HepG2 (cell line): Measurements from ENCODE around the gene NFATC3. TPM values are rescaled to one million over a fixed set of nuclear protein-coding genes. Genes with fewer than 3 reads are reported as not detected.
A peak's percentile ranks its signal among the peaks of the same experiment; 100 is the strongest.

Experiments
- BRD4 ChIP-seq: sonication (generic); formaldehyde crosslinking; IDR thresholded peaks from 2 replicates; pipeline ENCODE4 v1.4.0; 2020; ENCODE audit warnings: missing genetic modification reagents
- CTCF ChIP-seq: sonication (generic); formaldehyde crosslinking; IDR thresholded peaks from 2 replicates; pipeline ENCODE4 v1.5.0; 2020; ENCODE audit warnings: mild to moderate bottlenecking, missing genetic modification reagents, moderate library complexity
- FOXO4 ChIP-seq: sonication (generic); formaldehyde crosslinking; conservative IDR thresholded peaks from 2 replicates; pipeline ENCODE4 v1.8.1; 2023; ENCODE audit warnings: missing genetic modification reagents
- HINFP ChIP-seq: sonication (generic); formaldehyde crosslinking; IDR thresholded peaks from 2 replicates; pipeline ENCODE4 v1.4.0; 2020; ENCODE audit warnings: low read depth, mild to moderate bottlenecking, missing genetic modification reagents
- KAT2B ChIP-seq: fragments of 150-350 bp; IDR thresholded peaks from 2 replicates; pipeline ENCODE4 v1.6.1; 2014; ENCODE audit warnings: low read depth, low read length, borderline replicate concordance
- MXI1 ChIP-seq: IDR thresholded peaks from 3 replicates; pipeline ENCODE4 v1.6.1; 2012; ENCODE audit warnings: low read depth, low read length, inconsistent platforms, borderline replicate concordance
- NKX3-1 ChIP-seq: sonication (generic); formaldehyde crosslinking; IDR thresholded peaks from 2 replicates; pipeline ENCODE4 v1.5.0; 2020; ENCODE audit warnings: missing genetic modification reagents
- RCOR2 ChIP-seq: IDR thresholded peaks from 2 replicates; pipeline ENCODE4 v1.6.1; 2016; ENCODE audit warnings: missing biosample characterization, missing genetic modification reagents
- SP4 ChIP-seq: sonication (generic); formaldehyde crosslinking; IDR thresholded peaks from 2 replicates; pipeline ENCODE4 v1.8.1; 2023; ENCODE audit warnings: mild to moderate bottlenecking, missing genetic modification reagents
- USF2 ChIP-seq, 2 experiments: sonication (generic) in 1 of 2; formaldehyde crosslinking in 1 of 2; IDR thresholded peaks; 2 replicates each; pipeline versions ENCODE4 v1.5.1 to v1.6.1; 2011 to 2020; ENCODE audit warnings: borderline replicate concordance in 1 of 2, low read depth in 1 of 2, low read length in 1 of 2, mild to moderate bottlenecking in 1 of 2, missing genetic modification reagents in 1 of 2, moderate library complexity in 1 of 2
- ZBTB2 ChIP-seq: sonication (generic); formaldehyde crosslinking; IDR thresholded peaks from 2 replicates; pipeline ENCODE4 v1.8.0; 2022; ENCODE audit warnings: low read depth, missing genetic modification reagents
- ZBTB38 ChIP-seq: sonication (generic); formaldehyde crosslinking; IDR thresholded peaks from 2 replicates; pipeline ENCODE4 v1.5.1; 2020; ENCODE audit warnings: mild to moderate bottlenecking, missing genetic modification reagents
- ZNF331 ChIP-seq: sonication (generic); formaldehyde crosslinking; IDR thresholded peaks from 2 replicates; pipeline ENCODE4 v1.4.0; 2020; ENCODE audit warnings: missing genetic modification reagents
- ZNF335 ChIP-seq: sonication (generic); formaldehyde crosslinking; IDR thresholded peaks from 2 replicates; pipeline ENCODE4 v1.4.0; 2020; ENCODE audit warnings: missing genetic modification reagents
- ZNF547 ChIP-seq: sonication (generic); formaldehyde crosslinking; IDR thresholded peaks from 2 replicates; pipeline ENCODE4 v1.5.1; 2020; ENCODE audit warnings: mild to moderate bottlenecking, missing genetic modification reagents
- polyA plus RNA-seq, 8 experiments: library from polyadenylated mRNA; depleted of rRNA in 3 of 8; stranded (reverse) in 7 of 8; unstranded in 1 of 8; fragments of >200 nt; fragmentation: Illumina TruSeq in 4 of 8; extraction: Trizol in 4 of 8; gene quantifications; 2 replicates each; pipeline versions ENCODE4 v1.2.1 to v1.2.3, GENCODE V29; 2011 to 2016; ENCODE audit warnings: low read depth in 4 of 8, missing spikeins in 1 of 8, mixed read lengths in 1 of 8; ENCODE audit not compliant: insufficient read depth in 1 of 8
- total RNA-seq, 5 experiments: library from RNA; depleted of rRNA; stranded (reverse); fragments of >200 nt; fragmentation: Illumina TruSeq; extraction: Trizol; gene quantifications; 2 replicates each; pipeline ENCODE4 v1.2.3, GENCODE V29; 2016; ENCODE audit warnings: low read depth in 1 of 5

Gene NFATC3
- total and polyA plus RNA-seq, 2 of the 13 experiments (the other 11 are each of a cell fraction or from before 2014, with no cell fraction given), result 52.6 to 62.7 TPM

GRCh38 chr16:68229431-68230175 lies 144.4 kb downstream of the NFATC3 start (continued):
- no peak for TF ChIP-seq ZBTB2 (CRISPR knock-in tag)
- TF ChIP-seq BRD4 (CRISPR knock-in tag), result 0 out of 2 replicates have a peak, but pooled peaks have one; percentile 14
- TF ChIP-seq ZNF547 (CRISPR knock-in tag), result 0 out of 2 replicates have a peak, but pooled peaks have one; percentile 49
- no peak for TF ChIP-seq ZNF335 (CRISPR knock-in tag)
- TF ChIP-seq KAT2B, result no peak
- TF ChIP-seq SP4 (CRISPR knock-in tag), result 0 out of 2 replicates have a peak, but pooled peaks have one; percentile 39
- TF ChIP-seq RCOR2 (CRISPR knock-in tag), result no peak
- TF ChIP-seq NKX3-1 (CRISPR knock-in tag), result no peak
- TF ChIP-seq MXI1, result no peak
- TF ChIP-seq USF2 (IDR thresholded peaks at IDR 0.05; ENCODE audit: low read depth, low read length), result no peak
- no peak for TF ChIP-seq USF2 (CRISPR knock-in tag; IDR thresholded peaks at IDR 0.05; ENCODE audit: borderline replicate concordance)
- TF ChIP-seq FOXO4 (CRISPR knock-in tag), result no peak
- no peak for TF ChIP-seq ZBTB38 (CRISPR knock-in tag)
- 0 out of 2 replicates have a peak, but pooled peaks have one; percentile 31 for TF ChIP-seq ZNF331 (CRISPR knock-in tag)
- TF ChIP-seq CTCF, result peak; percentile 80
- no peak for TF ChIP-seq HINFP (CRISPR knock-in tag)
- TF ChIP-seq, all 625 proteins: peak for 34
